ENCODE data around the gene CARM1.
"Not testable (repeated sequence)": the region's sequence is repeated elsewhere in the genome, so short reads cannot be mapped to it uniquely, and the experiment has no call there.

CARM1 gene

DNA sequence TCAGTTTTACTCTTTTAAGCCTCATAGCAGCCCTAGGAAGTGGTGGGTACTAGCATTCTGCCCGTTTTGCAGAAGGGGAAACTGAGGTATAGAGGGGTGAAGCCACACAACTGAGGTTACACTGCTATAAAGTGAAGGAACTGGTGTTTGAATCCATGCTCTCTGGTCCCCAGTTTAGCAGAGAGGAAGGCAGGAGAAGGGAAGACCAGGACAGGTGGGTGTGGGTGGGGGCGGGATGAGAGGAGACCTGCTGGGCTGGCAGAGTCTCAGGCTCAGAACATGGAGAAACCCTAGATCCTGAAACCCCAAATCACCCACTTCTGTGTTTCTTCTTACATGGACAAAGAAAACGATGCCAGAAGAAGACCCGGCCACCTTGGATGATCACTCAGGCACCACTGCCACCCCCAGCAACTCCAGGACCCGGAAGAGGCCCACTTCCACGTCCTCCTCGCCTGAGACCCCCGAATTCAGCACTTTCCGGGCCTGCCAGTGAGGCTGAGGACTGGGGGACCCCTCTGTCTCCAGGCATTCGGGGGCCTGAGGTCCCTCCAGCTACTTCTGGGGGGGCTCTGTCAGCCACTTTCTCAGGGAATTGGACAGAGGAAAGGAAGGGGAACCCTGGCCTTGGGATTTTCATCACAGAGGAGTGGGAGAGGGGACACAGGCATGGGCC, 2.3 kb upstream of the CARM1 start:
- intact Hi-C loops (cut with DNase I): loop anchor here (10.0 kb wide), 1 partner anchor 154 kb away; the partner anchor contains the start of gene DNM2

DNA sequence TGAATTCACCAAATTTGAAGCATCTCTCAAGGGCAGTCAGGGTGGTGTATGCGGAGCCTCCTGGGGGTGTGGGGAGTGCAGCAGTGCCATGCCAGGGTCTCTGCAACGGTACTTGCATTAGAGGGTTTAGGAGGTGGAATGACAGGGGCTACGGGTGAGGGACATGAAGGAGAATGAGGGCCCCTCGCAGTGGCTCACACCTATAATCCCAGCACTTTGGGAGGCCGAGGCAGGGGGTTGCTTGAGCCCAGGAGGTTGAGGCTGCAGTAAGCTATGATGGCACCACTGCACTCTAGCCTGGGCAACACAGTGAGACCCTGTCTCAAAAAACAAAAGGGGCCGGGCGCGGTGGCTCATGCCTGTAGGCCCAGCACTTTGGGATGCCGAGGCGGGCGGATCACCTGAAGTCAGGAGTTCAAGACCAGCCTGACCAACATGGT, 1.5 kb upstream of the CARM1 start:
- DNase-seq: not testable (repeated sequence)
- intact Hi-C loops (cut with DNase I): loop anchor here (10.0 kb wide), 2 partner anchors 55 to 155 kb away; partner anchors contain the start of genes DNM2, TIMM29 and YIPF2

More for the DNA sequence above, 2.3 kb upstream of the CARM1 start:
- DNase-seq: no peak

DNA sequence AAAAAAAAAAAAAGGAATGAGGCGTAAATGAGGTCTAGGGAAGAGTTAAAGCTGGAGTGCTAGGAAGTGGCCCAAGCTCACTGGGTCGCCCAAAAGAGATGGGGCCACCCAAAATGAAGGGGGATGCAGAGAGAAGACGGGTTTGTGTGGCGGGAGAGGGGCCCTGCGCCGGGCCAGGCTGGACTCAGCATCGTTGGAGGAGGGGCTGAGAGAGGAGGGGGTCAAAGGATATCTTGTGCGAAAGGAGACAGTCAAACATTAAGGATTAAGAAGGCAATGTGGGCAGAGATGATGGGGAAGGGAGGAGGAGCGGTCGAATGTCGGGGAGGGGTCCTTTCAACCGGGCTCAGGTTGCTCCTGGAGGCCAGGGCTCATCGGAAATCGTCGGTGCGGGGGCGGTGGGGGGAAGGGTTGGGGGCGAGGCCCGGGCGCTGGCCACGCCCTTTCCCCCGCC, 825 bp upstream of the CARM1 start:
- intact Hi-C loops (cut with DNase I): loop anchor here (10.0 kb wide), 1 partner anchor 54 kb away; the partner anchor contains the start of genes TIMM29 and YIPF2
- DNase-seq: peak in 1 of 42 donors; percentile 41

DNA sequence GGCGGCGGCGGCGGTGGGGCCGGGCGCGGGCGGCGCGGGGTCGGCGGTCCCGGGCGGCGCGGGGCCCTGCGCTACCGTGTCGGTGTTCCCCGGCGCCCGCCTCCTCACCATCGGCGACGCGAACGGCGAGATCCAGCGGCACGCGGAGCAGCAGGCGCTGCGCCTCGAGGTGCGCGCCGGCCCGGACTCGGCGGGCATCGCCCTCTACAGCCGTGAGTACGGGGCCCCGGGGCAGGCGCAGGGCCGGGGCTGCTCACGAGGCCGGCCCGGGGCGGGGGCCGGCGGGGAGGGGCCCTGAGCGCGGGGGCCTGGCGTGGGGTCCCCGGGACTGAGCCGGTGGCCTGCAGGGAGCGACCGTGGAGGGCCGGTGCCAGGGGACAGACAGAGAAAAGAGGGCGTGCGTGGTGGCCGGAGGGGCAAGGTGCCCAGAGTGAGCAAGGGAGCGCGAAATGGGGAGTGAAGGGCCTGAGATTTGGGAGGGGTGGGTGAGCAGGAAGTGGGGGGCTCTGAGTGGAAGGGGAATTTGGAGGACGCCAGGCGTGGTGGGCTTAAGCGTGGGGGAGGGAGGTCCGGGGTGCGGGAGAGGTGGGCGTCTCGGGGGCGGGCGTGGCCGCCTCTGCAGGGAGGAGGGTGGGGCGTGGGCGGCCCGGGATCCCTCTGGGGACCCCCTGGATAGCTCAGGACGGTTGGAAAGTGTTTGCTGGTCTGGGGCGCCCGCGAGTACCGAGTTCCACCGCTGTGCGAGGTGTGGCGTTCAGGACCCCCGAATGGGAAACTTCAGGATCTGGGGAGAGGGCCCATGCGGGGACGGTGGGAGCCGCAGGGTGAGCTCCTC, 575 bp downstream of the CARM1 start:
- intact Hi-C loops (cut with DNase I): loop anchor here (10.0 kb wide), 1 partner anchor 53 kb away; the partner anchor contains the start of genes TIMM29 and YIPF2
- peak in 30 of 42 donors; percentile 18 to 63 (median 42) for DNase-seq

DNA sequence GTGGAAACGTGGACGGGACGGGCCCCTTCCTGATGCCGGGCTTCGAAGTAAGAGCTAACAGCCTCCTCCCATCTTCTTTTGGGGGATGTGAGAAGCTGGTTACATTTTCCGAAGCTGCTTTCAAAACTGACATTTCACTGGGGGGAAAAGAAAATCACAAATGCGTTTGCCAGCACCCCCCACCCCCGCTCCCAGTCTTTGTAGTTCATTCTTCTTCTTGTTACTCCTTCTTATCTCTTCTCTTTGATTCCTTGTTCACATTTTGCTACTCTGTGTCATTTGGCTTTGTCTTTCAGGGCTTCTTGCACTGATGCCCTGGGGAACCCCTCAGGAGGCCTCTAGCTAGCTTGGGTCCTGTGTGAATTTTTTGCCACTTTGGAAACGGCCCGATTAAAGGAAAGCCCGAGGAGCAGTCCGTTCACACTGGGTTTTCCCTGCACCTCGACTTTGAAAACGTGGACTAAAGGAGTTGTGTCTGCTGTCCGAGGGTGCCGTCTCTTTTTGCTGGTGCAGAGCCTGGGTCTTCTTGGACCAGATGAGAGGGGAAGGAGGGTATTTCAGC, 1.3 kb downstream of the CARM1 start:
- peak in 1 of 42 donors; percentile 23 for DNase-seq
- intact Hi-C loops (cut with DNase I): loop anchor here (10.0 kb wide), 1 partner anchor 52 kb away; the partner anchor contains the start of genes TIMM29 and YIPF2

DNA sequence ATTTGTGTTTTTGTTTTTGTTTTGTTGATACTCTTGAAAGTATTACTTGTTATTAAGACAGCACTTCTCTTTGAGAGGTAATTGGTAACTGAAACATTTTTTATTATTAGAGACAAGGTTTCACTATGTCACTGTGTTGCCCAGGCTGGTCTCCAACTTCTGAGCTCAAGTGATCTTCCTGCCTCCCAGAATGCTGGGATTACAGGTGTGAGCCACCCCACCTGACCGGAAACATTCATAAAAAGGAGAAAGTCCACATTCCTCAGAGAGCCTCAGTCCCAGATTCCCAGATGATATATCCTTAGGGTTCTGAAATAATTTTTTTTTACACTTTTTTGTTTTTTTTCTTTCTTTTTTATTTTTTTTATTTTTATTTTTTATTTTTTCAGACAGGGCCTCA, 2.7 kb downstream of the CARM1 start:
- intact Hi-C loops (cut with DNase I): loop anchor here (10.0 kb wide), 1 partner anchor 51 kb away; the partner anchor contains the start of genes TIMM29 and YIPF2
- DNase-seq: no peak

DNA sequence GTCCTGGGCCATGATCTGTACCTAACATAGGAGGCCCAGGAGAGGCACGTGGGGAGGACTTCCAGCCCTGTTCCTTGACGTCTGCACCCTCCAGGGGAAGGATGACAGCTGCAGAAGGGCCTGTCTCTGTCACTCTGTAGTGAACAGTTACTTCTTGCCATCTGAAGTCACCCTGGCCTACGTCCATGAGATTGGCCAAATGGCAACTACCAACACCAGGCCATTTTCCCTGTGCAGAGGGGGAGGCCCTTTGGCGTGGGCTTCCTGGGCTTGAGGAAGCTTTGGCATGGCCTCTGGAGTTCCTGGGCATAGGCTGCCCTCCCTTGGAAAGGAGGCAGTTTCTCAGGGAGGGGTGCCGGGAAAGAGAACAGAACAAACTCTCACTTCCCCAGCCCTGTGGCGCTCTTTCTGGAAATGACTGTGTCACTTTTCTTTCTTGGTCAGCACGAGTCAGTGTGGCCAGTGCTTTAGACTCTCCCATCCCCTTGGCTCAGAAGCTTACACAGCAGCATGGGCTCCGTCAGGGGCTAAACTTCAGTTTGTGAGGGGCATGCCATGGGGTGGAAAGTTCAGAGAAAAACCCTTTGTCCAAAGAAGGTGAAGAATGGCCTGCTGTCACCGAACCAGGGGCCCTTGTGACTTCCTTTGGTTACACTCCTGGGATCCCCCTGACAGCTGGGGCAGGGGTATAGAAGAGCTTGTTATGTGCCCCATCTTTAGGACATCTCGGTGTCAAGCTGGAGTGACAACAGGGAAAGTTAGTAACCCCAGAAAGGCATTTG, 5.3 kb downstream of the CARM1 start:
- peak in 20 of 42 donors; percentile 21 to 78 (median 51) for DNase-seq
- intact Hi-C loops (cut with DNase I): loop anchor here (10.0 kb wide), 1 partner anchor 48 kb away; the partner anchor contains the start of genes TIMM29 and YIPF2

DNA sequence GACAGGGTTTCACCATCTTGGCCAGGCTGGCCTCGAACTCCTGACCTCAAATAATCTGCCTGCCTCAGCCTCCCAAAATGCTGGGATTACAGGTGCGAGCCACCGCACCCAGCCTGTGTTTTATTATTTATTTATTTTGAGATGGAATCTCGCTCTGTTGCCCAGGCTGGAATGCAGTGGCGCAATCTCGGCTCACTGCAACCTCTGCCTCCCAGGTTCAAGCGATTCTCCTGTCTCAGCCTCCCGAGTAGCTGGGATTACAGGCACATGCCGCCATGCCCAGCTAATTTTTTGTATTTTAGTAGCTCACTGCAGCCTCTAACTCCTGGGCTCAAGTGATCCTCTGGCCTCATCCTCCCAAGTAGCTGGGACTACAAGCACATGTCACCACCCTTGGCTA, 6.3 kb downstream of the CARM1 start:
- intact Hi-C loops (cut with DNase I): loop anchor here (10.0 kb wide), 1 partner anchor 47 kb away; the partner anchor contains the start of genes TIMM29 and YIPF2
- DNase-seq: not testable (repeated sequence)

DNA sequence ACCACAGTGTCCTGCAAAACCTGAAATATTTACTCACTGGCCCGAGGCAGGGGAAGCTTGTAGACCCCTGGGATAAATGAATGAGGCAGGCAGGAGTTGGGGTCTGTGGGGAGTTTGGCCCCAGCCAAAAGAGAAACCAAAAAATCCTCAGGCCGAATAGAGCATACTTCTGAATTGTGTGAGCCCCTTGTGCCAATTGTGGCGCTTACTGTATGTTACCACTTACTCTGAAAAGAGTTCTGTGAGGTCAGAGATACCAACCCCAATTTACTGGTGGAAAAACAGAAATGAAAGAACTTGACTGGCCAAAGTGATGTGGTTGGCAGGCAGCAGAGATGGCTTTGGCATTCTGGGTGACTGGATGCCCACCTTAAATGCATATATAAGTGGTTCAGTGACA, 6.9 kb downstream of the CARM1 start:
- intact Hi-C loops (cut with DNase I): loop anchor here (10.0 kb wide), 1 partner anchor 47 kb away; the partner anchor contains the start of genes TIMM29 and YIPF2
- DNase-seq: no peak

DNA sequence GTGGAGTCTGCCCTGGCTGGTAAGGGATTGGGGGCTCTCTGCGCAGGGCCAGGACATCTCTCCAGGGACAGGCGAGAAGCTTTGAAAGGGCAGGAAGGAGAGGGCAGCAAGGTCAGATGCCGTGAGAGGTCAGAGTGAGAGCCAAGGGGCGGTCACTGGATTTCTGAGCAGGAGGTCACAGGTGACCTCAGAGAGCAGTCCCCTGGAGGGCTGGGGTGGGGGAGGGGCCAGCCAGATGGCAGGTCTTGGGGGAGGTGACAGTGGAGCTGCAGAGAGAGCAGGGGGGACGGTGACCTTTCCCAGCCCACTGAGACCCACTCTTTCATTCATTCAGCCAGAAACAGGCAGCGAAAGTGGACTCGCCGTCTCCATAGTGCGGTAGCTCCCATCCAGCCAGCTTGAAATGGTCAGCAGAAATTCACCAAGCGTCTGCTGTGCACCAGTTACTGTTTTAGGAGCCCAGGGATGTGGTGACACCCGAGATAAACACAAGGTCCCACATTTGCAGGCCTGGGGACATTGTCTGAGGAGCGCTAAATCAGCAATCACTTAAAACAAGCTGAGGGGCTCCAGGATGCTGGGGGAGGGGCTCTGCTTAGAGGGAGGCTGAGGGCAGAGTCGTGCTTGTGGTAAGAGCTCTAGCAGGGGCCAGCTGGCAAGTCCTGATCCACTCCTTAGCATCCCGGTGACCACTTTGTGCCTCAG, 10.2 kb downstream of the CARM1 start:
- no peak for DNase-seq
- intact Hi-C loops (cut with DNase I): no loop called here

DNA sequence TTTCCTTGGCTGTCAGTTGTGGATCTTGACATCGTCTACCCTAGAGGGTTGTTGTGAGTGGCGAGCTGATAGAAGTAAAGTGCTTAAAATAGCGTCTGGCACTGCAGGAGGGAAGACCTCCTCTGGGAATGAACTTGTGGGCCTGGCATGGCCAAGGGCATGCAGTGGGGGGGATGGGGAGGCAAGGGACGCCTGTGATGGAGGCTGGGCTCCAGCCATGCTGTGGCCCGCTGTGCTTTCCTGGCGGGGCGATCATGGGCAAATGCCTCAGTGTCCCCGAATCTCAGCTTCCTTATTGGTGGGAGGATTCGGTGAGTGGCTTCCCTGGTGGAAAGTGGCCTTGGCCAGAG, 10.7 kb downstream of the CARM1 start:
- intact Hi-C loops (cut with DNase I): no loop called here
- no peak for DNase-seq

DNA sequence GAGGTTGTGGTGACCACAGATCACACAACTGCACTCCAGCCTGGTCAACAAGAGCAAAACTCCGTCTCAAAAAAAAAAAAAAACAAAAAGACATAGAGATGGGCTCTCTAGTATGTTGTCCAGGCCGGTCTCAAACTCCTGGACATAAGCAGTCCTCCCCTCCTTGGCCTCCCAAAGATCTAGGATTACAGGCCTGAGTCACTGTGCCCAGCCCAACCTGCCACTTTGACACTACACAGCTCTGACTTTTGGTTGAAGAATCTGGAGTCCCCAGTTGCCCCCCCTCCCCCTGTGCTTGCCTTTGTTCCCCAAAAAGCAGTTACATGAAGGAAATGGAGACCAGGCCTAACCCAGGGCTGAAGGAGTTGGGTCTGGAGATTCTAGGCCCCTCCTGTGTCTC, 12.9 kb downstream of the CARM1 start:
- intact Hi-C loops (cut with DNase I): no loop called here
- DNase-seq: no peak

DNA sequence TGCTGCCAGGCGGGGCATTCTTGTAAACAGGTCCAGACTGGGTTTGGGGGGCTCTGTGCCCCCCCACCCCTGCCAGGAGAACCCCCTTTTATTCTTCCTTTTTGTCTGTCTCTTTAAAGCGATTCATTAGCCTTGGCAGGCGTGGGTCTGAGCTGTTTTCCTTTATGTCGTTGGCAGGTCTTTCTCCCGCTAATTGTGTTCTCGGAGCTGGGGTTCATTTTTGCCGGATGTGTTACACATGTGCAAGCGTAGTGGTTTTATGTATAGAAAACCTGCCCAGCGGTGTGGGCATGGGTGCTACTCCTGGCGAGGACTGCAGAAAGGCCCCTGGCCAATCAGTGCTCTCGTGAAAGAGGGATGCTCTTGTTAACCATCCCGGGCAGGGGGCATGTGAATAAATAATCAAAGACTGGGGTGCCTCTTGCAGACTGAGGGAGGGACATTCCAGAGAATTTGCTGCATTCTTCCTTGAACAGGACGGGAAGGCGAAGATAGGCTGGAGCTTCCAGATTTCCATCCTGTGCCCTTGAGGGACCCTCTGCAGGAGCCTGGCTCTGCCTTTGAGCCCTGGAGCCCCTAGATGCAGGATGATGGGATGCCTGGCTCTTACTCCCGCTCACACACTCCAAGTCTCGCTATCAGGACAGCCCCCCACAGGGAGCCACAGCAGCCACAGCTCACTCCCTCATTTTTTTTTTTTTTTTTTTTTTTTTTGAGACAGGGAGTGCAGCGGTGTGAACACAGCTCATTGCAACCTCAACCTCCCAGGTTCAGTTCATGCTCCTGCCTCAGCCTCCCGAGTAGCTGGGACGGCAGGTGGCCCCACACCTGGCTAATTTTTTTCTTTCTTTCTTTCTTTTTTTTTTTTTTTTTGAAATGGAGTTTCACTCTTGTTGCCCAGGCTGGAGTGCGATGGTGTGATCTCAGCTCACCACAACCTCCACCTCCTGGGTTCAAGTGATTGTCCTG, 14.1 kb downstream of the CARM1 start:
- no peak for DNase-seq
- intact Hi-C loops (cut with DNase I): no loop called here

DNA sequence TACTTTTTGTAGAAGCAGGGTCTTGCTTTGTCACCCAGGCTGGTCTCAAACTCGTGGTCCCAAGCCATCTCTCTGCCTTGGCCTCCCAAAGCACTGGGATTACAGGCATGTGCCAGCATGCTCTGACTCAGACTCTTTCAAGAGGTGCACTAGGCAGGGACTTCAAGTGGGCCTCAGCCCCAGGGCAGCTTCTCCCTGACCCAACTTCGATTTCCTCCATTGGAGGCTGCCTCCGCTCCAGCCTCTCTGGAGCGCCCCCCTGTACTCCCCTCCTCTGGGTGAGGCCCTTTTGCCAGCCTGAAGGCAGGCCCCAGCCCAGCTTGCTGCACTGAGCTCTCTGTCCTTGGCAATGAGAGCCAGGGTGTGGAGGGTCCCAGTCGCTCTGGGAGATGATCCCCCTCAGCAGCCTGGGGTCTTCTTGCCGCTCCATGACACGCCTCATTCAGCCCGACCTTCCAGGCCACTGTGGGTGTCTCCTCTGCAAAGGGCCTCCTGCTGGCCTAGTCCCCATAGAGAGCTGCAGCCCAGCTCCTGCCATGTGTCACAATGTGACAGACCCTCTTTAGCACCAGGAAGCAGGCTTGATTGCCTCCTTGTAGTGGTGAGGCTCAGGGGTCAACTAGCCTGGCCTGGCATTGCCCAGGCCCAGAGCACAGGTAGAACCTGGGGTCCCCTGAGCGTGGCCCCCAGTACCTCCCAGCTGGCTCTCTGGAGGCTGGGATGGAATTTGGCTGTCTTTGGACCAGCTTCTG, 16.4 kb downstream of the CARM1 start:
- intact Hi-C loops (cut with DNase I): no loop called here
- no peak for DNase-seq

DNA sequence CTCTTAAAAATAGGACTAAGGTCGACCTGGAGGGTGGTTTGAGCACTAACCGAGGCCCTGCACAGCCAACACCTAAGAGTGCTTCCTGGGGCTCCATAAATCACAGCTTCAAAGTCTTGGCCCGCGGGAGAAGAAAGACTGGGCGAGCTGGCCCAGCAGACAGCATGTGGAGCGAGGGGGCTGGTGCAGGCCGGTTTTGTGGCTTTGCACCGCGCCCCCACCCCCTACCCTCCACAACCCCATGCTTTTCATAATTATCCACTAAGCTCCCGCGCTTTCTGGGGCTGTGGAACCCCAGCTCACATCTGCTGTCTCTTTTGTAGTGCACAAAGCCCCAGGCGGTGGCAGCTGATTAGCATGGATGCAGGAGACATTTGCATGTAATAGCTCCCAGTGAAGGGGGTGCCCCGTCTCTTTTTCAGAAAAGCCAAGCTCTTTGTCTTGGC, 17.1 kb downstream of the CARM1 start:
- intact Hi-C loops (cut with DNase I): no loop called here
- DNase-seq: peak in 4 of 42 donors; percentile 24 to 51 (median 40)

DNA sequence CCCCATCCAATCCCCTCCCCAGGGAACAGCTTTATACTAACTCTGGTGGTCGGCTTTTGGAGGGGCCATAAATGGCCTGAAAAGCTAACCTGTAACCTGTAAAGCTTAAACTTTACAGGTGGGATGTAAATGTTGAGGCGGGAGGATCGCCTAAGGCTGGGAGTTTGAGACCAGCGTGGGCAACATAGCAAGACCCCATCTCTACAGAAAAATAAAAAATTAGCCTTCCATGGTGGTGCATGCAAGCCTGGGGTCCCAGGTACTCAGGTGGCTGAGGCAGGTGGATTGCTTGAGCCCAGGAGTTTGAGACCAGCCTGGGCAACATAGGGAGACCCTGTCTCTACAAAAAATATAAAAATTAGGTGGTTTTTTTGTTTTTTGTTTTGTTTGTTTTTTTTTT, 18.5 kb downstream of the CARM1 start:
- DNase-seq: no peak
- intact Hi-C loops (cut with DNase I): no loop called here
